GM18526 (cell line): ENCODE data around the gene CCL4.
A peak's percentile ranks its signal among the peaks of the same experiment; 100 is the strongest.

Experiments used
- POLR2A ChIP-seq: IDR thresholded peaks from 3 replicates; pipeline ENCODE4 v1.6.1; 2011; ENCODE audit not compliant: insufficient read length; ENCODE audit errors: extremely low read depth

The CCL4 gene

GRCh38 chr17:36086791-36087190, 16.8 kb upstream of the CCL4 start:
- no peak for TF ChIP-seq POLR2A

- TF ChIP-seq POLR2A, result peak; percentile 21
Observed at GRCh38 chr17:36087897-36088572, 15.6 kb upstream of the CCL4 start.

GRCh38 chr17:36088670-36089338, 14.8 kb upstream of the CCL4 start:
- TF ChIP-seq POLR2A, result peak; percentile 60

- TF ChIP-seq POLR2A, result no peak
Observed at GRCh38 chr17:36089339-36089865, 14.2 kb upstream of the CCL4 start.

- TF ChIP-seq POLR2A, result peak; percentile 91
Observed at GRCh38 chr17:36089888-36090836, 13.5 kb upstream of the CCL4 start, which contains the start of gene CCL3. TSS of gene CCL3 (minus strand) at chr17:36090143. CDS start at chr17:36090058, 85 bp downstream.

GRCh38 chr17:36092230-36092629, 11.4 kb upstream of the CCL4 start:
- TF ChIP-seq POLR2A, result no peak

- no peak for TF ChIP-seq POLR2A
Observed at GRCh38 chr17:36094232-36094631, 9.4 kb upstream of the CCL4 start.

- TF ChIP-seq POLR2A, result no peak
Observed at GRCh38 chr17:36094746-36095145, 8.9 kb upstream of the CCL4 start.

- no peak for TF ChIP-seq POLR2A
Observed at GRCh38 chr17:36095992-36096391, 7.6 kb upstream of the CCL4 start.

- no peak for TF ChIP-seq POLR2A
Observed at GRCh38 chr17:36104701-36105181, 1.1 kb downstream of the CCL4 start.

GRCh38 chr17:36105781-36106492, 2.3 kb downstream of the CCL4 start:
- TF ChIP-seq POLR2A, result no peak

GRCh38 chr17:36106493-36106835, 2.8 kb downstream of the CCL4 start:
- no peak for TF ChIP-seq POLR2A

- TF ChIP-seq POLR2A, result no peak
Observed at GRCh38 chr17:36107660-36108059, 4.0 kb downstream of the CCL4 start.

GRCh38 chr17:36111068-36111490, 7.5 kb downstream of the CCL4 start:
- no peak for TF ChIP-seq POLR2A

- TF ChIP-seq POLR2A, result no peak
Observed at GRCh38 chr17:36112572-36112971, 8.9 kb downstream of the CCL4 start.
